Activated gamma-delta T cell treated with anti-CD3 and anti-CD28 coated beads, Interleukin-2, amount 50 U/mL, for 16 hours (primary cell): ENCODE data around the gene PABPC3.

Source experiments
- DNase-seq: peaks from one replicate; pipeline ENCODE4 v3.0.0-alpha.2; 2020; ENCODE audit warnings: low read depth

The PABPC3 gene

DNA sequence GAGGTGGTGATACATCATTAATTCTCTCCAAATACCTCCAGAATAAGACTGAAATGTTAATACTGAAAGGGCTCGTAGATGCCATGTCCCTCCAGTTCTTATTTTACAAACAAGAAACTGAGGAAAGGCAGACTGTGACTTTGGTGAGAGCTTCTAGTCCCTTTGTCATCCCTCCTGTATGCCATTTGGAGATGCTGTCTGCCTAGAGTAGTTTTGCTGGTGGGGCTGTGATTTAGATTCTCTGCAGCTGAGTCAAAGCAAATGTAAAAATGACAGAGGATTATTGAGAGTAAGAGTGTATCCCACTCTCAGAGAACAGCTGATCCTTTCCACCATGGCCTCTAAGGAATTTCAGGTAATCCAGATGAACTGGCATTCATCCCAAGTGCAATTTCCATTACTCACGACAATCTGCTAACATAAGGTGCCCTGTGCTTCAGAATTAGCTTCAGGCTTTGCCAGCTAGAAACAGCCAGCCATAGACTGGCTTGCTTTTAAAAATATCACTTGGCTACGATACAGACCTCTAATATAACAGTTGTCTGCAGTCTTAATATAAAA, 16.8 kb downstream of the PABPC3 start:
- no peak for DNase-seq

DNA sequence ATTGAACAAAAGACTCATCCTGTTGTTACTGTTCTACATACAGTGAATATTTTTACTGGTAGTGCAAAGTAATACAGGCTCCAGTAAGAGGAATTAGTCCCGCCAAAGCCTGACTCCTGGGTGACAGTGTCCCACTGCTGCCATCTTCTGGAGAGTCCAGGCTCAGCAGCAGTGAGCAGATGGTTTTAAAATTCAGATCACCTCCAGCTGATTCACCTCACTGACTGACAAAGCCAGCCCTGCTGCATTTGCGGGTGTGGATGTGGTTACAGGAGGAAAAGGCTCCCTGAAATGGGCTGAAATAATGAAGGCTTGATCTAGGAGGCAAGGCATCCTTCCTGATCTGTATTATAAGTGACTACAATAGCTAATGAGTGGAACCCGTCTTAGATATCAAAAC, 18.3 kb downstream of the PABPC3 start:
- DNase-seq = no peak

DNA sequence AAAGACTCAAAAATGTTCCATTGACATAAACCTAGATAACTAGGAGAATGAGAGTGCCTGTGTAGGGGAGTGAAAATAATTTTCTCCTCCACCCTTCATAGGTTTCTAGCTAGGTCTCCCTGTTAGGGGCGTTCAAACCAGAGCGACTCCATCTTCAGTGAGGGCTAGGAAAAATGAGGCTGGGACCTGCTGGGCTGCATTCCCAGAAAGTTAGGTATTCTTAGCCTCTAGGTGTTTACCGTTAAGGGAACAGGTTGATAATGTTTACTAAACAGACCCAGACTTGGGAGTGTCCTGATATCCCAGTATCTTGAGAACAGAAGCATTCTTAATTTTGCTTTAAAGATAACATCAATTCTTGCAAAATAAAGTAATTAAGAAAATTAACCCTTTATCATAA, 20.1 kb downstream of the PABPC3 start:
- DNase-seq = no peak

DNA sequence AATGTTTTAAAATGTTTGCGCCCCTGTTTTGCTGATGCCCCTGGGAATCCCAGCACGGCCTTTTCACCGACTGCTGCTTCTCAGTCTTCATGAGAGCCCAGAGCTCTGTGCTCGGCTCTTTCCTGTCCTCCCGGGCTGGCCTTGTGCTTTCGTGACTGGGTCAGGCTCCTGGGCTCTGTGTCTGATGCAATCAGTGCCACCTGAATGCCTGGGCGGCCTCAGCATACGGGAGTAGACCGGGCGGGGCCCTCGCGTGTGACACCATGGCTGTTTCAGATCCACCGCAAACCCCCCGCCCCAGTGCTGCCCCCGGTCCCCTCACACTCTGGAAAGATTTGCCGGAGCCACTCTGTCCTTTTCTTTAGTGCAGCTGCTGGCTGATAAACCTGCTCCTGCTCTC, 21.4 kb downstream of the PABPC3 start:
- no peak for DNase-seq

DNA sequence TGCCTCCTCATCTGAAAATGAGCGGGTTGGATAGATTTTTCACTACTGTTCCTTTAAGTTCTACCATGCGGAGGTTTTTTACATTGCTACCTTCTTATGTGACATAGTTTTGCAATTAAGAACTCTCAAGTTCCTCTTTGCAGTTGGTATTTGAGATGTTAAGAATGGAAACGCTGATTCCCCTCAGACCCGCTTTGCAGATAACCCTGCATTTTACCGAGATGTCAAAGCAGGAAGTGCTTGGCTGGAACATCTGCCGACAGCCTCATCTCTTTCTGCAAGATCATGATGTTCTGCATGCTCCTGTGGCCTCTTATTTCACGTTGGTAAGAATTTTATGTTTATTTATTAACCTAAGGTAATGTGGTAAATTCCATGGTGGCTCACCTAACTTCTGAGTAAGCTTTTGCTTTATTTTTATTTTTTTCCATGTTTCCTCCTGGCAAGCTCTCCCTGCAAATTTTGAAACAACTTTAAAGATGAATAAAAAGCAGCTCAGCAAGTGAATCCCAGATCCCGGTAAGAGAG, 22.5 kb downstream of the PABPC3 start:
- DNase-seq = no peak

DNA sequence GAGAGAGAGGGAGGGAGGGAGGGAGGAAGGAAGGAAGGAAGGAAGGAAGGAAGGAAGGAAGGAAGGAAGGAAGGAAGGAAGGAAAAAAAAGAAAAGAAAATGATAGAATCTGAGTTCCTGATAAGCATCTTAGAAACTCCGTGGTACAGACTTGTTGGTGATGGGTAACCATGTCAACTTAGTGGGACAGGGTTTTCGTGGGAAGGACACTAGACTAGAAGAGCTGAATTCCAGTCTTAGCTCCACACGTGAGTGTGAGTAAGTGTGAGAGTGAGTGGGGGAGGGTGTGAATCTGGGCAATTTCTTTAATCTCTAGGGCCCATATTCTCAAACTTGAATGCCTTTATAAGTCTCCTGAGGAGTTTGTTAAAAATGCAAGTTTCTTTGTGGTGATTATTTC, 35.0 kb downstream of the PABPC3 start:
- no peak for DNase-seq

DNA sequence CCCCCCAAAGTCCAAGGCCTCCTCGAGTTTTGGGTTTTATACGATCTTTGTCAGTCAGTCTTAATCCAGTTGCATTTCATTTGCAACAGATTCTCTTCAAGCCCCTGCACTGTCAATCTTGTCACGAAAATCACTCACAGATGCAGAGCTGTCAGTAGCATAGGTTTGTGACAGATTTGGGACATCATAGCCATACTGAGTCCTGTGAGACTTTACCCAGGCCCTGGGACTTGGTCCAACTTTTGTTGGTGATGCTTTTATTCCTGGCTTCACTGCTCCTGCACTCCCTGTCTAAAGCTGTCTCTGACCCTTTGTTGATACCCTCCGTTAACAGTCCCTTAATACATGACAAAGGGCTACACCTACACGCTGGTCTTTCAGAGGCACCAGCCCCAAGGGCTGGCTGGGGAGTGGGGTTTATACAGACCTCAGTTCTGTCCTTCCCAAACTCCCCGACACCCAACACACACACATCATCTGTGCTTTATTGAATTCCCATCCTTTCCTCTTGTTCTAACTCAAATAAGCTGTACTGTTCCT, 36.0 kb downstream of the PABPC3 start:
- no peak for DNase-seq

DNA sequence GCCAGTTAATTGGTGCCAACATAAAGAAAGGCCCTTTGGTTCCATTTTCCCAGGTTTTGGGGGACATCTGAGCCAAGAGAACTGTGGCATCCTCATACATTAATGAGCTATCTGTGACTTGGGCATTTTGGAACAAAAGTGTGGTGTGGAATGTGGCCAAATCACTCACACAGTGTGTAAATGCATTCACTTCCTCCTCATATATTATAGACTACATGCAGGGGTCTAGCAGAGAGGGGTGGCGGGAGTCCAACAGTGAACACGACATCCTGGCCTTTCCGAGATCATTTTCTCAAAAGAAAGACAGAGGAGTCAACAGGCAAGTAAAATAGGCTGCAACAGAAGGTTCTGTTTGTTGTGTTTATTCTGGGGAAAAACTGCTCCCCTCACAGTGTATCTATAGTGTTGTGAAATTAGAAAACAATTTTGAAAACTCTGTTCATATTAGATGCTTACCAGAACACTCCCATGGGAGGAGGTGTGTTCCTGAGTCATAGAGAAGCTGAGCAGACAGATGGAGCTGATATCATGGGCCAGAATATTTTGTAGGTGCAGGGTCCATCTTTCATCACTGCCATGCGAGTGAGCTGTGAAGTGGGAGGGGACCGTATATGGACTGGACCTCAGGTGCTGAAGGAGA, 36.9 kb downstream of the PABPC3 start:
- no peak for DNase-seq

DNA sequence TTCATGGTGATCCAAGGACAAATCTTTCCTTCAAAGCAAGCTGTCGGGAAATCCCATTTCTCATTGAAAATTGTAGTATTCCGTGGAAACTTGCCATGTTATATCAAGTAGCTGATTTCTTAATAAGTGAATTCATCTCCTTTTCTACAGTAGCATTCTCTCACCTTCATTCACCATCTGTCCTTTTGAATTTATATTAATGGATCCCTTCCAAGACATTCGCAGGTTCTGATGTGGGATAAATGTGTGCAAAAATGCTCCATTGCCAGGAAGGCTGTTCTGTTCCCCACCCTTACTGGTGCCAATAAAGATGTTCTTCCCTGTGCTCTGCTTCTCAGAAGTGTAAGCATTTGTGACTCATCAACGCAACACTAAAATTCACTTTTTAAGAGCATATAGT, 40.0 kb downstream of the PABPC3 start:
- no peak for DNase-seq

DNA sequence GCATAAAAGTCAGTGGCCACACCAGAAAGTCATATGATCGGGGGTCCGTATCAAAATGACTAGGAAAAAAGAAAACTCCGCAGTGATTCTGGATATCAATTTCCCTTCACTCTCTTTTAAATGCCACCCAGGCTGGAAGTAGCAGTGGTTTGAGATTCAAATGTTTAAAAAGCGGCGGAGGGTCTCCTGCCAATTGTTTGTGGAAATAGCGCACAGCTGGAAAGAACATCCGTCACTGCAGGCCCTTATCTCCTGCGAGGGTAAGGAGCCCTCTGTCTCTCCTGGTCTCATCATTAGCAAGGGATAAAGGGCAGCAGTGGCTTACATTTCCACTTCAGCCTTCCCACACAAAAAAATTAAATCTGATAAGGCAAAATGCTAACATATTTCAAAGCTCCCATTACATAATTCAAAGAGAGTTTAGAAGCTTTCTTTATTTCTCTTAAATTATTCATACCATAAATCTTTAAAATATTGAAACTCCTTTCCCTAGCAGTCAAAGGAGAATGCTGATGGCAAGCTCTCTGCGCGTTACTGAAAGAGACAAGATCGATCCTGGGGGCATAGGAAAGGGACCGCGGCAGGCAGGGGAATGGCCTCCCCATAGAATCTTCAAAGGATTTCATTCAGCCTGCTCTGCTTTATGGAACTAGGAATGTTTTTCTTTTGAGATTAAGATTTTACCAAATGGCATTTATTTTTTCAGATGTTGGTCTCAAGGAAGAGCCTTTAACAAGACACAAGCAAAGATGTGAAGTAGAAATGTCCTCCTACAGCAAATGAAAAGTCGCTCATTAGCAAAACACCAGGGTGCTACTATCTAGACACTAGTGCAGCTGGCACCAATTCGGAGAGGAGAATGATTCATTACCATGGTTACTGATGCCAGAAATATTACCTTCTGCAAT, 41.2 kb downstream of the PABPC3 start:
- no peak for DNase-seq

DNA sequence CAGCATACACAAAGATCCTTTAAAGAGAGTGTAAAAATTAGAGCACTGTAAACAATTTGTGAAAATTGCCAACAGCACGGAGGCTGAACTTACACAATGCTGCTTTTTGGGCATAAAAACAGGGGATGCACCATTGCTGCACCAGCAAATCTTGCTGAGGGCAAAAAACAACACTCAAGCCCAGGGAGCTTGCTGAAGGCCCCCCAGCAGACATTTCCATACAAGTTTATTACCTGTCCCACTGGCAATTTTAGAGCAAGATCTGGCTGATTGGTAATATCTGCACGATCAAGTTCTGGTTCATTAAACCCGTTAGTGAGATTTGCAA, 41.8 kb downstream of the PABPC3 start:
- DNase-seq = no peak

DNA sequence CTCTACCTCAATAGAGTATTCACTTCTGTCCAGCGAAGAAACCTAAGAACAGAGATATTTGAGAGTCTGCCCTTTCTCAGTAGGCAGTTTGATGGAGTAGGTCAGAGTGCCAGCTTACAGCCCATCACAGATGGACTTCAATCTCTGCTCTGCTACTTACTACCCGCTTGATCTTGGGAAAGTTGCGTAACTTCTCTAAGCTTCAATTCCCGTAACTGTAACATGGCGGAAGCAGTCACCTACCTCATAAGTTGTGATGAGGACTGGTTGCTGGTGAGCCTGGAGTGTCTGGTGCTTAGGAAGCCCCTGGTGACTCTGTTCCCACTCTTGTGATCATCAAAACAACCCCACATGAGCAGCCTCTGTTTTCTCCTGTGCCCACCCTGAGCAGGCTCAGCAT, 45.1 kb downstream of the PABPC3 start:
- no peak for DNase-seq

DNA sequence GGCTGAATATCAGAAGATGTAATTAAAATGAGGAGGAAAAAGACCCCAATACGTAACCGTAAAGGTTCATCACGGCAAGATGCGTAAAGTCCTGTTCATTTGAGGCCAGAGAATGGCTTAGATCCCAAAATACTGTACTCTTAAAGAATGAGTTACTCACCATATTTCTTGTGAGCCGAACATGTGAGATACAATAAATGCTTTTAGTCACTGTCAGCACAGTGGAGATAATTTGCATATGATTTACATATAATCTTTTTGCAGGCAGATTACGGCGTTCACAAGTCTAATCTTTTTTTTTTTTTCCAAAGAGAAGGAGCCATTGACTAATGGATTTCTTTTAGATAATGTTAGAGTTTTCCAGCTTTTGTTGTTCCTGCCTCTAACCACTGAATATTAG, 47.8 kb downstream of the PABPC3 start:
- DNase-seq = no peak

DNA sequence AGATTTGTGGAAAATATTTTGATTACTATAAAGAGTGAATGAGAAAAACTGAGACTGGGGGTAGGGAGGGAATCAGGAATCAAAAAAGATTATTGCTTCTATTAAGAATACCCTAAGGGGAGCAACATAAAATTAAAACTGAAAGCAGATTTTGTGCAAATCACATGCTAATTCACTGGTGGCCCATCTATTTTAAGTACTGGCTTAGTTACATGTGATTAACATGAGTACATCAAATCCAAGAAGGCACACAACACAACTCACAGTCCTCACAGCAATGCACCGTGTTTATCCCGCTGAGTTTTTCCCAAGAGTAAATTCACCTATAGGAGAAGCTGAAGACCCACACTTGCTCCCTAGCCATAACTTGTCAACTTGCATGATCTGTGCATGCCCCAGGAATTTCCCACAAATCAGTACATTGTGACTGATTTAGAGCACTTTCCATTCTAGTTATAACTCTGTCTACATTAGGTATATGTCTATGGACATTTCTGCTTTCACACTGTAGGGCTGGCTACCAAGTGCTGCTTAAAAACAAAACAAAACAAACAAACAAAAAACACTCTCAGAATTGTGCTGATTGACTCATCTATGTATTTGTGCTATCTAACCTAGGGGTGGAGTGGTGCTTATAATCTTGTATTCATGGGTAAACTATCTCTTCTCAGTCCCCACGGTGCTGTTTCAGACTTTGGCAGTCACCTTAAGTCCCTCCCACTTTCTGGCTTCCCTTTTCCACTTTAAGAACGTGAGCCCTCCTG, 51.9 kb downstream of the PABPC3 start:
- DNase-seq = no peak

DNA sequence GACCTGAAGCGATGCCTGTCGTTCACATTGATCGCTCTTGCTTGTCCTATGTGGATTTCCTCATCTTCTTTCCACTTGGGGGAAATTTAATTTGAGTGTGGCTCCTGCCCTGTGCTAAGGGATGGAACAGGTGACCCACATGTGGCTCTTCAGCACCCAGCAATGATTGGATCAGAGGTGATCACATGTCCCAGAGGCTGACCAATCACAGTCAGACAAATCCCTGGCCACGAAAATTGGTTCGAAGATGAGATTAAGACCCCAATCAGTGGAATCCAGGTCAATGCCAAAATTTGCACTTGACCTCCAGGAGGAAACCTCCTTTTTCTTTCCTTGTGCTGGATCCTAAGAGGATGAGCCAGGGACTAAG, 52.5 kb downstream of the PABPC3 start:
- no peak for DNase-seq
